Measurements from ENCODE around the gene SETD7. TPM values are rescaled to one million over a fixed set of nuclear protein-coding genes. Genes with fewer than 3 reads are reported as not detected.

SETD7 gene
- total and polyA plus RNA-seq, 2 of the 8 experiments (the other 6 are each of a cell fraction or from before 2014, with no cell fraction given) = 1.5 to 4.6 TPM

- H3K27ac ChIP-seq (ENCODE audit: low read depth, low read length) = no peak overlapping the region
- CTCF ChIA-PET (ENCODE audit: partially characterized antibody) = interaction anchor here (1.3 to 6.4 kb wide), 5 partner anchors 14 to 33 kb away, joined by 3 to 40 read pairs (median 6); no protein-coding TSS in a partner anchor
- FAIRE-seq = no peak
These were observed 20.7 kb downstream of the SETD7 start for GRCh38 chr4:139535228-139535870.

More at GRCh38 chr4:139535228-139535870, 20.7 kb downstream of the SETD7 start:
- Histone ChIP-seq H2AK5ac (ENCODE audit: low read depth, low read length) (no peak overlapping the region), H3K4me1 (replicated peaks in 1 of 4; ENCODE audit: control insufficient read depth in 3 of 4, insufficient read depth in 4 of 4, low read length in 3 of 4) (no peaks in the 10 kb centered on the region), H3K4ac (replicated peaks; ENCODE audit: insufficient read length, low read depth, low read length) (no peak overlapping the region), H3K79me1 (ENCODE audit: low read depth, low read length) (no peaks in the 10 kb centered on the region), H3K27me3 (replicated peaks in 1 of 4; ENCODE audit: control insufficient read depth in 3 of 4, extremely low read depth in 1 of 4, insufficient read depth in 3 of 4, low read length in 3 of 4) (no peaks in the 10 kb centered on the region), H3K79me2 (ENCODE audit: control insufficient read depth in 1 of 2, insufficient read depth in 2 of 2, low read length in 2 of 2) (no peaks in the 10 kb centered on the region), H3K4me3 (ENCODE audit: extremely low read depth in 1 of 4, insufficient read depth in 2 of 4, low read depth in 3 of 4, low read length in 4 of 4) (no peak overlapping the region), H4K8ac (ENCODE audit: extremely low read depth, insufficient read depth, low read length) (no peak overlapping the region), H4K20me1 (replicated peaks in 1 of 2; ENCODE audit: control insufficient read depth in 1 of 2, insufficient read depth in 2 of 2, low read length in 2 of 2) (peaks cover 0 to 2% of the 10 kb centered on the region in 2 experiments), H3K23me2 (ENCODE audit: low read depth, low read length) (no peaks in the 10 kb centered on the region), H2BK5ac (ENCODE audit: low read depth, low read length) (no peak overlapping the region), H2AFZ (ENCODE audit: low read length) (no peak overlapping the region), H4K91ac (replicated peaks; ENCODE audit: insufficient read length, low read length) (no peak overlapping the region), H3K36me3 (ENCODE audit: control insufficient read depth in 2 of 4, insufficient read depth in 4 of 4, low read length in 3 of 4) (no peaks in the 10 kb centered on the region), H2BK12ac (ENCODE audit: low read depth, low read length) (no peak overlapping the region), H3K56ac (replicated peaks; ENCODE audit: insufficient read length, low read depth, low read length) (no peak overlapping the region), H2BK15ac (ENCODE audit: low read length) (no peak overlapping the region), H2BK120ac (replicated peaks; ENCODE audit: low read depth, low read length) (no peak overlapping the region), H3K23ac (ENCODE audit: insufficient read length) (no peak overlapping the region), H3K9ac (replicated peaks in 1 of 4; ENCODE audit: extremely low read depth in 1 of 4, low read depth in 3 of 4, low read length in 3 of 4) (no peak overlapping the region), H3K9me3 (ENCODE audit: insufficient read depth in 2 of 2, low read depth in 1 of 2, low read length in 1 of 2) (no peaks in the 10 kb centered on the region), H3K4me2 (ENCODE audit: insufficient read depth in 1 of 2, low read depth in 2 of 2, low read length in 2 of 2) (no peak overlapping the region), H3K14ac (ENCODE audit: insufficient read length) (no peak overlapping the region), H4K5ac (ENCODE audit: insufficient read length, low read depth, low read length) (no peak overlapping the region), H2BK20ac (ENCODE audit: low read length) (no peak overlapping the region), H3K18ac (ENCODE audit: extremely low read depth, low read length) (no peak overlapping the region)
- WGBS, 2 experiments (ENCODE audit: extremely low coverage in 1 of 2, insufficient coverage in 1 of 2, insufficient read length in 1 of 2, insufficient replicate concordance in 2 of 2, low coverage in 1 of 2, low lambda C conversion rate in 2 of 2, missing lambda C conversion rate in 1 of 2) = 95% methylated on average over 2 of the region's 2 CpGs; no CpG with 5 or more reads in 1 of the 2 experiments
- DNase-seq (ENCODE audit: low read depth in 1 of 2, low spot score in 2 of 2) = no peak
- POLR2A ChIA-PET (ENCODE audit: partially characterized antibody) = no interaction called here

All from H1 (cell line).